HK-2 (cell line): ENCODE measurements around the gene SLC4A11.
"Not testable (repeated sequence)": the region's sequence is repeated elsewhere in the genome, so short reads cannot be mapped to it uniquely, and the experiment has no call there.

Experiments
- DNase-seq: peaks from one replicate; pipeline ENCODE4 v3.0.0-alpha.2; 2018; ENCODE audit not compliant: unreplicated experiment

The SLC4A11 gene

GRCh38 chr20:3227936-3228749 lies 10.8 kb downstream of the SLC4A11 start:
- DNase-seq, result no peak

- DNase-seq, result no peak
Measured at GRCh38 chr20:3227506-3227905, 11.5 kb downstream of the SLC4A11 start.

GRCh38 chr20:3226864-3227263 lies 12.1 kb downstream of the SLC4A11 start:
- DNase-seq, result no peak

- no peak for DNase-seq
Measured at GRCh38 chr20:3226093-3226492, 12.9 kb downstream of the SLC4A11 start.

GRCh38 chr20:3224681-3225421 lies 14.1 kb downstream of the SLC4A11 start:
- DNase-seq, result no peak

- DNase-seq, result no peak
Measured at GRCh38 chr20:3223994-3224680, 14.9 kb downstream of the SLC4A11 start.

GRCh38 chr20:3223651-3223993 lies 15.4 kb downstream of the SLC4A11 start:
- DNase-seq, result no peak

- peak; percentile 65 for DNase-seq
Measured at GRCh38 chr20:3222635-3223600, 16.1 kb downstream of the SLC4A11 start.

GRCh38 chr20:3221398-3222226 lies 17.4 kb downstream of the SLC4A11 start:
- no peak for DNase-seq

GRCh38 chr20:3218307-3218988 lies 20.5 kb downstream of the SLC4A11 start:
- DNase-seq, result no peak

- DNase-seq, result not testable (repeated sequence)
Measured at GRCh38 chr20:3215359-3215917, 23.6 kb downstream of the SLC4A11 start.

GRCh38 chr20:3213226-3213625 lies 25.8 kb downstream of the SLC4A11 start:
- DNase-seq, result no peak

- DNase-seq, result no peak
Measured at GRCh38 chr20:3210346-3210745, 28.6 kb downstream of the SLC4A11 start.

- DNase-seq, result peak; percentile 30
Measured at GRCh38 chr20:3209946-3210317, 29.1 kb downstream of the SLC4A11 start.

GRCh38 chr20:3209257-3209945 lies 29.6 kb downstream of the SLC4A11 start, which contains the start of gene ITPA:
TSS of gene ITPA (plus strand) at chr20:3209498. CDS start at chr20:3209552, 54 bp downstream.
- DNase-seq, result peak; percentile 71

- DNase-seq, result peak; percentile 29
Measured at GRCh38 chr20:3208786-3209256, 30.2 kb downstream of the SLC4A11 start.

GRCh38 chr20:3204124-3204794 lies 34.7 kb downstream of the SLC4A11 start, which contains the start of gene DDRGK1:
TSS of gene DDRGK1 (minus strand) at chr20:3204682. CDS start at chr20:3204627, 55 bp downstream.
- DNase-seq, result peak; percentile 90
